Inflammatory macrophage treated with lipopolysaccharide for 1 hour (primary cell): ENCODE results near the gene NFATC3.

Source experiments
- DNase-seq, 2 donors: peaks; one replicate each; pipeline ENCODE4 v3.0.0-alpha.2; 2020 to 2022

NFATC3 gene

DNA sequence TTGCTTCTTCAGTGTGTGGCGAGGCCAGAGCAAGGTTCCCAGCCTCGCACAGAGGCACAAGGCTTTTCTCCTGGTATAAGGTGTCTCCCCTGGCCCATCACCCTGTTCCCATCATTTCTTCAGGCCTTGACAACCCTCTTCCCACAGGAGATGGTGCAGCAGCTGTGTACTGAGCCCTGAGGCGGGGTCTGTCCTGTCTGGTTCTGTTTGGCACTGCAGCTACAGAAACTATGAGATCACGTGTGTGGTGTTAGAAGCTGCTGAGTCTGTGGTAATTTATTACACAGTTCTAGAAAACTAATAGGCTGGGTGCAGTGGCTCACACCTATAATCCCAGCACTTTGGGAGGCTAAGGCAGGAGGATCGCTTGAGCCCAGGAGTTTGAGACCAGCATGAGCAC, 167.2 kb downstream of the NFATC3 start:
- DNase-seq, result no peak

GRCh38 chr16:68253721-68254120, 168.6 kb downstream of the NFATC3 start:
- DNase-seq, result no peak

- DNase-seq, result no peak
These were observed 170.5 kb downstream of the NFATC3 start for GRCh38 chr16:68255712-68256111.

GRCh38 chr16:68257251-68257905, 172.2 kb downstream of the NFATC3 start:
- DNase-seq, result peak in 1 of 2 donors; percentile 23

DNA sequence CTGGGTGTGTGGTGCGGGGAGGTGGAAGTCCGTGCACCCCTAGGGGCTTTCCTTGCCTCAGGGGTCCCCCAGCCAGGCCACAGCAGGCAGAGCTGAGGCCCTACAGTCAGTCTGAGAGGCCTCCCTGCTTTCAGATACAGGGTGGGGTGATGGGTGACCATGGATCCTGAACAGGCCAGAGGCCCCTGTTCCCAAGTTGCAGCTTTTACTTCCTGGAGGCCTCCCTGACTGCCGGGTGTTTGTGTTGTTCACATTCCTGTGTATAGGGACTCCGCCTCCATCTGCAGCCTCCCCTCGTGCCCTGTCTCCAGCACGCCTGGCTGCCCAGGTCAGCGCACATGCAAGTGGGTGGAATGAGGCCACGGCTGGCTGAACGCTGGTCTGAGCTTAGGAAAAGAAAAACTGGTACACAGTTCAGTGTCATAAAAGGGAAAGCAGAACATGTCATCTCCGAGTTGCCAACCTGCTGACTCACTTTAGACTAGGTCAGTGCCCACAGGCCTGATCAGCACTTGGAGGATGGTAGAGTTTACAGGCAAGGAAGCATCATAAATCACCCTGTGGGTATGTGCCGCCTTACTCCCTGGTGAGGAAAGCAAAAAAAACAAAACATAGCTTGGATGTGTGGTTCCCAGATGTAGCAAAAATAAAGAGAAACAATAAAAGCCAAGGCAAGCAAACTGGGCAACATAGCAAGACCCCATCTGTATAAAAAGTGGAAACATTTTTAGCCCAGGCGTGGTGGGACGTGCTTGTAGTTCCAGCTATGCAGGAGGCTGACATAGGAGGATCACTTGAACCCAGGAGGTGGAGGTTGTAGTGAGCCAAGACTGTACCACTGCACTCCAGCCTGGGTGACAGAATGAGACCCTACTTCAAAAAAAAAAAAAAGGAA, 173.0 kb downstream of the NFATC3 start:
- DNase-seq, result peak; percentile 47 to 74

DNA sequence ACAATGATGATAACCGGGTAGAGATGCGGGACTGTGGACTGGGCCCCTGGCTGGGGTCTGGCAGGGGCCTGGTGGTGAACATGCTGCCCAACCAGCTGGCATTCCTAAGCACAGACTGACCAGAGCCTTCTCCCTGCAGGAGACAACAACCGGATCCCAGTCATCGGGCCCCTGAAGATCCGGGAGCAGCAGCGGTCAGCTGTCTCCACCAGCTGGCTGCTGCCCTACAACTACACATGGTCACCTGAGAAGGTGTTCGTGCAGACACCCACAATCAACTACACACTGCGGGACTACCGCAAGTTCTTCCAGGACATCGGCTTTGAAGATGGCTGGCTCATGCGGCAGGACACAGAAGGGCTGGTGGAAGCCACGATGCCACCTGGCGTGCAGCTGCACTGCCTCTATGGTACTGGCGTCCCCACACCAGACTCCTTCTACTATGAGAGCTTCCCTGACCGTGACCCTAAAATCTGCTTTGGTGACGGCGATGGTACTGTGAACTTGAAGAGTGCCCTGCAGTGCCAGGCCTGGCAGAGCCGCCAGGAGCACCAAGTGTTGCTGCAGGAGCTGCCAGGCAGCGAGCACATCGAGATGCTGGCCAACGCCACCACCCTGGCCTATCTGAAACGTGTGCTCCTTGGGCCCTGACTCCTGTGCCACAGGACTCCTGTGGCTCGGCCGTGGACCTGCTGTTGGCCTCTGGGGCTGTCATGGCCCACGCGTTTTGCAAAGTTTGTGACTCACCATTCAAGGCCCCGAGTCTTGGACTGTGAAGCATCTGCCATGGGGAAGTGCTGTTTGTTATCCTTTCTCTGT, 174.0 kb downstream of the NFATC3 start:
- DNase-seq, result no peak

DNA sequence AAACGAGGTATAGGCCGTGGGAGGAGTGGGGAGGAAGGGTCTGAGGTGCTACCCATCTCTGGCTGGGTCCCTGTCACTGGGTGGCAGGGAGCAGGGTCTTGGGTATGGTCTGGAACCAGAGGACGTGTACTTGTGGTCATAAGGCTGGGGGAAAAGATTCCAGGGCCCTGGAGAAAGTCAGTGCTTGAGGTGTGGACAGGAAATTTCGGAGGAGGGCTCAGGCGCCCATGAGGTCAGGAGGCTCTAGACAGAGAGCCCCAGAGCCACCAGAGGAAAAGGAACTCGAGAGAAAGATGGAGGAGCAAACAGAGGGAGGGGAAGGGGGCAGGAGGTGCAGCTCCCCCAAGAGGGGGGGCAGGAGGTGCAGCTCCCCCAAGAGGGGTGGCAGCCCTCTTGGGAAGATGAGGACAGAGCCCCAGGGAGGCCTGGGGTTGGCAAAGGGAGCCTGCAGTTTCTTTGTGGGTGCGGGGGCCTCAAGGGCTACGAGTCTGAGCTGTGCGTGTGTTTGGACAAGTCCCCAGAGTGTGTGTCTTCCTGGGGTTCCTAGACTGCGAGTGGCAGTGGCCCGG, 178.5 kb downstream of the NFATC3 start:
- DNase-seq, result no peak

DNA sequence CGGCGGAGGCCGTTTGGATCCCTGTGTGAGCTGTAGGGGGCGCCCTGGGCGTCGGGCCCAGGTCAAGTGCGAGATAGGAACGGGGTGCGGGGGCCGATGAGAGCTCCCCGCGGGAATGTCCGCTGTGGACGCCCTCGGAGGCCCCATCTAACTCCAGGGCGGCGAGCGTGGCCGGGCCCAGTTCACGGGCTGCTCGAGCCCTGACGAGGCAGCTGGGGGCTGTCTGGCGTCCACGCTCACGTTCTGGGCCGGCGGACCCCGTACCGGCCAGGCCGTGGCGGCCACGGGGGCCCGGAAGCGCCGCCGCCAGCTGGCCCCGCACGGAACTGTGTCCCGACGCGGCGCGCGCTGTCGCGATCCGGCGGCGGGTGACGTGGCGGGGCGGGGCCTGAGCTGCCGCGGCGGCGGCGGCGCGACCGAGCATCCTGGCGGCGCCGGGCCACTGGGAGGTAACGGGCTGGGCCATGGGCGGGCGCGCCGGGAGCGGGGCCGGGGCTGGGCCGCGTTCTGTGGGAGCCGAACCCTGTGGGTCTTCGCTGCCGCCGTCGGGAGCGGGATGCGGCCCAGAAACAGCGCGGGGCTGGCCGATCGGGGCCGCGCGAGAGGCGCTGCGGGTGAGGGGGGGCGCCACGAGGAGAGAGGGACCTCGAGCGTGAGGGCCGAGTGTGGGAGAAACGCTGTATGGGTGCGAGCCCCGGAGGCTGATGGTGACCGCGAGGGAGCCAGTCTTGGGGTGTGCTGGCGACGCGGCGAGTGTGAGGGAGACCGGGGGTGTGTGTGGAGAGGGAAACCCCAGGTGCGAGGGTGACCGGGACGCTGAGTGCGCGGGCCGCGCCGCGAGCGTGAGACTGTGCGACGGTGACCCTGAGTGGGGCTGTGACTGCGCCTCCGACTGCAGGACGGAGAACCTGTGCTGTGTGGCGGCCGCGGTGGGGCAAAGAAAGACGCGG, 179.2 kb downstream of the NFATC3 start, which contains the start of gene SLC7A6:
TSS of gene SLC7A6 (plus strand) at position 399 of the 950 bp plus-strand sequence. CDS start 10,201 bp downstream, outside the sequence.
- peak; percentile 81 to 92 for DNase-seq

GRCh38 chr16:68265078-68265920, 180.1 kb downstream of the NFATC3 start:
- peak; percentile 46 to 59 for DNase-seq

- DNase-seq, result no peak
These were observed 182.6 kb downstream of the NFATC3 start for GRCh38 chr16:68267612-68268405.

- DNase-seq, result no peak
These were observed 184.6 kb downstream of the NFATC3 start for GRCh38 chr16:68269793-68270192.

DNA sequence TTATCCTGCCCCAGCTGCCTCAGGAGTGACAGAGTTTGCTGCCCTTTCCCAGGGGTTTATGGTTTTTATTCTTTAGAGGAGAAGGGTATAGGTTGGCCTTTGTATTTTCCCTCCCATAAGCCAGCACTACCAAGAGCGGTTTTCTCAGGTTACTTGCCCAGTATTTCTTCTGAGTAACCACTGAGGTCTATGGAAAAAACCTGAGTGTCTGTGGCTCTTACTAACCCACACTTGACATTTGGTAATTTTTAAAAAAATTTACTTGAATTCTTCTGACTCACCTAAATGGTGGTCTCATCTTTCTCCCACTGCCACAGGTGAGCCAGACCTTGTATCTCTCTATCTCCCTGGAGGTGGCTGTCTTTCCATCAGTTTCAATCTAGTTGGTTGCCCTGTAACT, 185.2 kb downstream of the NFATC3 start:
- no peak for DNase-seq

DNA sequence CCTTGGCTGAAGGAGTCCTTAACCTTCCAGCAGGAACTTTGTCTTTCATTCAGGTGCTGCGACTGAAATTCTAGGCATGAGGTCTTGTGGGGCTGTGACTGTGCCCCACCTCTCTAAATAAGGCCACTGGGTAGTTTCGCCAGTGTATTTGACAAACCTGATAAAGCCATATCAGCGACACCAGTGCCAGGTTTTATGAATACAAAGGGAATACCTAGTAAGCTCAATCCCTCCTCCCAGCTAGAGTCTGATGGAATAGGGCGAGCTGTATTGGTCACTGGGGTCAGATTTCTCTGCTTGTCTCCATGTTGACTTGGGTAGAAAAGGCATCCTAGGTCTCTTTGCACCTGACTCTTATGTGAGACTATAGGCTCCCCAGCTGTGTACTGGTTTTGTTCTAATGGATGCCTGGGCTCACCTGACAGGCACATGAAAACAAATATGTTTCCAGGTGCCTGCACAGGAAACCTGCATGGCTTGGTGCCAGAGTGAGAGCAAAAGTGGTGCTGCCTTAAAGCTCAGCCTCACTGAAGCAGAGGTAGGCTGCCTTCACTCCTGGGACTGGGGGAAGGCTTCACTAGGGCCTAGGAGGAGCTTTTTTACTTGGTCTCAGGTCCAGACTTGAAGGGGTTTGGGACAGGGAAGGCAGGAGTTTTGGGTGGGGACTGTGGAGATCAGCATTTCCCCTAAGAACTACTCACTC, 187.5 kb downstream of the NFATC3 start:
- no peak for DNase-seq

GRCh38 chr16:68273459-68273858, 188.3 kb downstream of the NFATC3 start:
- DNase-seq, result no peak

GRCh38 chr16:68273896-68274295, 188.7 kb downstream of the NFATC3 start:
- DNase-seq, result no peak

- no peak for DNase-seq
These were observed 189.3 kb downstream of the NFATC3 start for GRCh38 chr16:68274441-68274840.

DNA sequence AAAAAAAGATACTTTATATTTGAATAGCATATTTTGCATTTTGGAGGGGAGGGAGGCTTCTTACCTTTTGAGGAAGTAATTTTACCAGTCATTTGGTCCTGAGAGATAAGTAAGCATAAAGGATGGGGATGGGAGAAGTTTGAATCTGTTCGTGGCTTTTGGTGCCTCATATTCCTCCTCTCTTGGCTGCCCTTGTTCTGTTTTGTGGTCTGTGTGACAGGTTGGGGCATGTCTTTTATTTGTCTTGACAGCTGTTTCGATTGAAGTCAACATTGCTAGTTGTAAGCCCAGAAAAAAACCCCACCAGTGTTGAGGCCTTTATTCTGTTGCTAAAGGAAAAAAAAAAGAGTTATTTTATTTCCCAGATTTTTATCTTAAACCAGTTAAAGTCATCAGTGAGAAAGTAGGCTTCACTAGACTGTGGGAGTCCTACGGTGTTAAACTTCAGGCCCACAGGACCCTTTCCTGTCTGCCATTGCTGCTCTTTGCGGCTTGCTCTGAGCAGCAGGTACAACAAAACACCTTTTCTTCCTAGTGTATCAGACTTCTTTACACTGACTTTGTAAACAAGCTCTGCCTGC, 190.5 kb downstream of the NFATC3 start:
- no peak for DNase-seq

DNA sequence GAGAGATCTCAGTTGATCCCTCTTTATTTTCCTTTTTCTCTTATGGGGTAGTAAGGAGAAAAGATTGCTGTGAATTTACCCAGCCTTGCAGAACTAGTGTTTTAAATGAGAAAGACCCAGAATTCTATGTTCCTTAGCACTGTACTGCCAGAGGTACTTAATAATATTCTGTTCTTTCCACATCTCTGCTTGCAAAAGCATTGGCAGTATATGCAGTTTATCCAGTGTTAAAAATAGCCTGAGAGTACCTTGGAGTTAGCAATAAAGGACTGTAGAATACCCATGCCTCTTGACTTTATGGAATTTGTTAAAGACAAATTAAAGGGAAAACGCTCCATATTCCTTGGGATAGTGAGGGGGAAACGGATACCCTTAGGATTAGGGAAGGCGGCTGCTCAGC, 191.1 kb downstream of the NFATC3 start:
- DNase-seq, result no peak
